Activated CD4-positive, alpha-beta T cell treated with anti-CD3 and anti-CD28 coated beads, Interleukin-2, amount 10 ng/mL, durations not matched to agents 24 days and 14 days (primary cell): ENCODE measurements around the gene KDM4E. TPM values are rescaled to one million over a fixed set of nuclear protein-coding genes. Genes with fewer than 3 reads are reported as not detected.
"Not testable (repeated sequence)": the region's sequence is repeated elsewhere in the genome, so short reads cannot be mapped to it uniquely, and the experiment has no call there.

Experiments
- DNase-seq: peaks from one replicate; pipeline ENCODE4 v3.0.0; 2022
- H3K27ac Mint-ChIP-seq: one replicate; pipeline ENCODE4 v1.8.0; 2022; ENCODE audit warnings: mild to moderate bottlenecking, mixed read lengths
- H3K27me3 Mint-ChIP-seq: one replicate; pipeline ENCODE4 v1.8.0; 2022; ENCODE audit warnings: mixed read lengths
- H3K36me3 Mint-ChIP-seq: one replicate; pipeline ENCODE4 v1.8.0; 2022; ENCODE audit warnings: low read depth, mild to moderate bottlenecking, mixed read lengths
- H3K4me1 Mint-ChIP-seq: one replicate; pipeline ENCODE4 v1.8.0; 2021; ENCODE audit warnings: mixed read lengths
- H3K4me3 Mint-ChIP-seq: one replicate; pipeline ENCODE4 v1.8.0; 2022; ENCODE audit warnings: mild to moderate bottlenecking, moderate library complexity, mixed read lengths
- H3K9me3 Mint-ChIP-seq: one replicate; pipeline ENCODE4 v1.8.0; 2021; ENCODE audit warnings: mixed read lengths
- intact Hi-C: fragments of 100-400 bp; cut with micrococcal nuclease; formaldehyde crosslinking; loops from one replicate; pipeline ENCODE4 v1.15.1; 2023
- total RNA-seq: library from RNA; stranded (reverse); gene quantifications from 2 replicates; pipeline ENCODE4 v1.2.3, GENCODE V29; 2022

KDM4E gene
- not detected in 2 replicates for total RNA-seq

DNA sequence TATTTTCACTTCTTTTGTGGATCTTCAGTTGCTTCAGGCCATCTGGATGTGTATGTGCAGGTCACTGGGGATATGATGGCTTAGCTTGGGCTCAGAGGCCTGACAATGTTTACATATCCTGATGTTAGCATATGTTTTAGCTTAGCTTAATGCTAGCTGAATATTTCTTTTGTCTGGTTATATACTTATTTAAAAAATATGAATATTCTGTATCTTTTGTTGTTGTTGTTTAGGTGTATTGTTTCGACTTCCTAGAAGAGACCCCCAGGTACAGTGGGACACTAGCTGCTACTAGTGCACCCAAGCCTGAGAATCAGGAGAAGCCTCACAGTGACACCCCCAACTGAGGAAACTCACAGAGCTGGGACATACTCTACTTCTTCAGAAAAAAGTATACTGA, at the start of gene KDM4E:
Gene KDM4E (plus strand): TSS at position 301 of the 400 bp plus-strand sequence. CDS start 300 bp downstream, outside the sequence.
- Mint-ChIP-seq H3K27me3 (peaks cover 2% of the 10 kb centered on the region), H3K4me1 (no peaks in the 10 kb centered on the region), H3K36me3 (no peaks in the 10 kb centered on the region), H3K9me3 (no peaks in the 10 kb centered on the region), H3K27ac (no peak within 1 kb of the TSS), H3K4me3 (no peak within 1 kb of the TSS)
- intact Hi-C loops = no loop called here
- no peak for DNase-seq

GRCh38 chr11:94975599-94975998, 49.5 kb upstream of the KDM4E start:
- intact Hi-C loops = loop anchor here (10.0 kb wide), 2 partner anchors 431 to 1191 kb away; partner anchors contain the start of genes FUT4 and MED17

GRCh38 chr11:94987378-94987777, 37.7 kb upstream of the KDM4E start:
- no peak overlapping the region for H3K4me3 Mint-ChIP-seq
- DNase-seq = no peak
- no peaks in the 10 kb centered on the region for H3K36me3 Mint-ChIP-seq
- H3K27ac Mint-ChIP-seq = no peak overlapping the region
- no peaks in the 10 kb centered on the region for H3K9me3 Mint-ChIP-seq
- intact Hi-C loops = no loop called here
- H3K27me3 Mint-ChIP-seq = peaks cover 27% of the 10 kb centered on the region
- H3K4me1 Mint-ChIP-seq = no peaks in the 10 kb centered on the region

More at GRCh38 chr11:94975599-94975998, 49.5 kb upstream of the KDM4E start:
- peaks cover 6% of the 10 kb centered on the region for H3K9me3 Mint-ChIP-seq
- H3K36me3 Mint-ChIP-seq = peaks cover 12% of the 10 kb centered on the region
- H3K27me3 Mint-ChIP-seq = no peaks in the 10 kb centered on the region
- H3K4me1 Mint-ChIP-seq = peaks cover 27% of the 10 kb centered on the region
- no peak overlapping the region for H3K27ac Mint-ChIP-seq
- no peak for DNase-seq
- no peak overlapping the region for H3K4me3 Mint-ChIP-seq

DNA sequence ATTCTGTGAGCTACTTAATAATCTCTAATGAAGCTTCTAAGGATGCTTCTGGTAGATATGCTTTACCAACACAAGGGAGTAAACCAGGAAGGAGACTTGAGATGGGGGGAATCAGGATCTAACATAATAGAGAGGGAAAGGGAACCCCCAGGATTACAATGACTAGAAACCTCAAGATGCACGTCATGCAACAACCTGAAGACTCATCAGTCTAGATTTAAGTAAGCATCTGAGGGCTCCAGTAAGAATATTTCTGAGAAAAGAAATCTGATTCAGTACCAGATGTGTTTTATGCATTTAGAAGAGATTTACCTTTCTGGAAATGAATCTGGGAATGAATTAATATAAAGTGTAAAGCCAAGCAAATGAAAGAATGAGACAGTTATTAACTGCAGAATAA, 36.3 kb upstream of the KDM4E start:
- Mint-ChIP-seq H3K27me3 (peaks cover 27% of the 10 kb centered on the region), H3K4me1 (no peaks in the 10 kb centered on the region), H3K4me3 (no peak overlapping the region), H3K36me3 (no peaks in the 10 kb centered on the region), H3K27ac (no peak overlapping the region), H3K9me3 (no peaks in the 10 kb centered on the region)
- intact Hi-C loops = no loop called here
- no peak for DNase-seq

GRCh38 chr11:94993400-94993943, 31.6 kb upstream of the KDM4E start:
- intact Hi-C loops = no loop called here
- Mint-ChIP-seq H3K36me3 (no peaks in the 10 kb centered on the region), H3K27ac (no peak overlapping the region), H3K4me1 (no peaks in the 10 kb centered on the region), H3K27me3 (peaks cover 21% of the 10 kb centered on the region), H3K9me3 (no peaks in the 10 kb centered on the region), H3K4me3 (no peak overlapping the region)
- DNase-seq = no peak

DNA sequence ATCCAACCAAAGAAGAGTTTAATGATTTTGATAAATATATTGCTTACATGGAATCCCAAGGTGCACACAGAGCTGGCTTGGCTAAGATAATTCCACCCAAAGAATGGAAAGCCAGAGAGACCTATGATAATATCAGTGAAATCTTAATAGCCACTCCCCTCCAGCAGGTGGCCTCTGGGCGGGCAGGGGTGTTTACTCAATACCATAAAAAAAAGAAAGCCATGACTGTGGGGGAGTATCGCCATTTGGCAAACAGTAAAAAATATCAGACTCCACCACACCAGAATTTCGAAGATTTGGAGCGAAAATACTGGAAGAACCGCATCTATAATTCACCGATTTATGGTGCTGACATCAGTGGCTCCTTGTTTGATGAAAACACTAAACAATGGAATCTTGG, 27.6 kb upstream of the KDM4E start:
- no peaks in the 10 kb centered on the region for H3K27me3 Mint-ChIP-seq

GRCh38 chr11:94998285-94998684, 26.8 kb upstream of the KDM4E start:
- H3K4me3 Mint-ChIP-seq = no peak overlapping the region
- no peak for DNase-seq
- H3K36me3 Mint-ChIP-seq = no peaks in the 10 kb centered on the region
- H3K27ac Mint-ChIP-seq = no peak overlapping the region
- H3K27me3 Mint-ChIP-seq = peaks cover 4% of the 10 kb centered on the region
- H3K4me1 Mint-ChIP-seq = no peaks in the 10 kb centered on the region
- no peaks in the 10 kb centered on the region for H3K9me3 Mint-ChIP-seq
- intact Hi-C loops = no loop called here

More for the DNA sequence above, 27.6 kb upstream of the KDM4E start:
- DNase-seq = no peak
- Mint-ChIP-seq H3K4me1 (no peaks in the 10 kb centered on the region), H3K36me3 (no peaks in the 10 kb centered on the region), H3K4me3 (no peak overlapping the region), H3K9me3 (no peaks in the 10 kb centered on the region), H3K27ac (no peak overlapping the region)
- intact Hi-C loops = no loop called here

DNA sequence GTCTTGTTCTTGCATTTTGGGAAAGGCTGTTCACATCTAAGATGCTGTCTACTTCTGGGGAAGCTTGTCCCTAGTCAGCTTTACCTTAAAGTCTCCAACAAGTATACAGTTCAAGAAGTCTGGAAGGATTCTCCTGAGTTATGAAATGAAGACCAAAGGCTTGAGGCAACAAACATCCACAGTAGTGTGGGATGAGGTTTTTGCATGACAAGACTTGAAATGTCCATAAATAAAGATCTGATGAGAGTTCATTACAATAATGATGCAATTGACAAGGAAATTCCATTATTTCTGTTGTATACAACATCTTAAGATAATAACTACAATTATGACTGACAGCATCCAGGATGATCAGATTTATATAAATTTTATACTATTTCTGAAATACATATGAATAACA, 21.3 kb upstream of the KDM4E start:
- Mint-ChIP-seq H3K27ac (no peak overlapping the region), H3K36me3 (no peaks in the 10 kb centered on the region), H3K9me3 (no peaks in the 10 kb centered on the region), H3K27me3 (peaks cover 25% of the 10 kb centered on the region), H3K4me1 (no peaks in the 10 kb centered on the region), H3K4me3 (no peak overlapping the region)
- DNase-seq = no peak
- intact Hi-C loops = no loop called here

DNA sequence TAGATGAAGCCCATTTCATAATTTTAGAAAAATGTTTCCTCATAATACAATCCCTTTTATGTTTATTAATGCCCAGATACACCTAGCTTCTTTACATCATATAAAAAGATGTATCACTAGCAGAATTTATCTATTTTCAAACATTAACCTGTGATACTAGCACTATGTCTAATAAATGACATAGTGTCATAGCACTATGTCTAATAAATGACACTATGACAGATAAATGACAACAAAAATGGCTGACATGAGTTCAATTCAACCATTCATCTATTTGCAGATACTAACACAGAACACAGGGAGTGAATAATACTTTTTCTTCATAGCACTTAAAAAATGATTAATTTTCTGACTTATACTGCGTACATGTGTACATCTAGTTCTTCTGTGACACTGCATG, 19.4 kb upstream of the KDM4E start:
- no peaks in the 10 kb centered on the region for H3K4me1 Mint-ChIP-seq
- H3K9me3 Mint-ChIP-seq = no peaks in the 10 kb centered on the region
- no peak overlapping the region for H3K27ac Mint-ChIP-seq
- H3K36me3 Mint-ChIP-seq = no peaks in the 10 kb centered on the region
- intact Hi-C loops = no loop called here
- no peak overlapping the region for H3K4me3 Mint-ChIP-seq
- no peak for DNase-seq
- peaks cover 35% of the 10 kb centered on the region for H3K27me3 Mint-ChIP-seq

DNA sequence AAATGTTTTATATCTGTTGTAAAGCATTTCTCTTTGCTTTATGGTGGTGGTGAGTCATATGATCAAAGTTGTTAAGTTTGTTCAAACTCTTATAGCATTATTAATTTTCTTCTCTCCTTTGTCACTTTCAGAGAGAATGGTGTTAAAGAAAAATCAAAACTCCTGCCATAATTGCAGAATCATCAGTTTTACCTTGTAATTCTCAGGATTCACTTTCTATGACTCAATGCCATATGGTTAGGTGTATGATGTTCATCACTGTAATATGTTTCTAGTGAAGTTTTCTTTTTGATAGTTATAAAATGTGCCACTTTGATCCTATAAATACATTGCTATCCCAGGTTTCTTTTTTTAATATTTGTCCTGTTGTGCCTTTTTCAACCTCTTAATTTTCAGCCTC, 13.7 kb upstream of the KDM4E start:
- Mint-ChIP-seq H3K27ac (no peak overlapping the region), H3K4me3 (no peak overlapping the region), H3K36me3 (no peaks in the 10 kb centered on the region), H3K9me3 (no peaks in the 10 kb centered on the region), H3K4me1 (no peaks in the 10 kb centered on the region), H3K27me3 (peaks cover 30% of the 10 kb centered on the region)
- intact Hi-C loops = no loop called here
- DNase-seq = no peak

- no peaks in the 10 kb centered on the region for H3K36me3 Mint-ChIP-seq
- H3K4me3 Mint-ChIP-seq = no peak overlapping the region
- H3K4me1 Mint-ChIP-seq = no peaks in the 10 kb centered on the region
- no peak for DNase-seq
- no peak overlapping the region for H3K27ac Mint-ChIP-seq
- intact Hi-C loops = no loop called here
- H3K27me3 Mint-ChIP-seq = peaks cover 15% of the 10 kb centered on the region
- H3K9me3 Mint-ChIP-seq = no peaks in the 10 kb centered on the region
Measured at GRCh38 chr11:95014184-95014821, 10.8 kb upstream of the KDM4E start.

- H3K27me3 Mint-ChIP-seq = peaks cover 6% of the 10 kb centered on the region
- H3K27ac Mint-ChIP-seq = no peak overlapping the region
- intact Hi-C loops = no loop called here
- no peak overlapping the region for H3K4me3 Mint-ChIP-seq
- no peaks in the 10 kb centered on the region for H3K36me3 Mint-ChIP-seq
- no peak for DNase-seq
- no peaks in the 10 kb centered on the region for H3K4me1 Mint-ChIP-seq
- H3K9me3 Mint-ChIP-seq = no peaks in the 10 kb centered on the region
Measured at GRCh38 chr11:95016139-95016538, 8.9 kb upstream of the KDM4E start.

DNA sequence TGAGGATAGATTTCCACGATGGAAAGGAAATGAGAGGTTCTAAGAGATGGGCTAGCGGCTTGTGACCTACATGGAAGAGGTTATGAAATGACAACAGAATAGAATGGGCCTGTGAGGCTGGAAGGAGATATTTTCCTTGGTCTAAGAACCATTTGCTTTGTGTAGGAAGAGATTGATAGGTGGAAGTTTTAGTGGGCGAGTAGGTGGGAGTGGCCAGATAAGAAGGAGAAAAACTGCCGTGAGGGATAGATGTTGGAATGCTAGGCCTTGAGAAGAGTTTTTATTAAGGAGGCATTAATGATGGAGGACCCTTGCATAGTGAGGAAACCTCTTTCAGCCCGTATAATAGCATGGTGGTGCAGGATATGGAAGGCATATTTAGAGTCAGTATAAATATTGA, 3.6 kb upstream of the KDM4E start:
- H3K27ac Mint-ChIP-seq, H3K4me1 Mint-ChIP-seq, H3K9me3 Mint-ChIP-seq, DNase-seq, H3K36me3 Mint-ChIP-seq, H3K4me3 Mint-ChIP-seq, H3K27me3 Mint-ChIP-seq, intact Hi-C loops: not testable (repeated sequence)

DNA sequence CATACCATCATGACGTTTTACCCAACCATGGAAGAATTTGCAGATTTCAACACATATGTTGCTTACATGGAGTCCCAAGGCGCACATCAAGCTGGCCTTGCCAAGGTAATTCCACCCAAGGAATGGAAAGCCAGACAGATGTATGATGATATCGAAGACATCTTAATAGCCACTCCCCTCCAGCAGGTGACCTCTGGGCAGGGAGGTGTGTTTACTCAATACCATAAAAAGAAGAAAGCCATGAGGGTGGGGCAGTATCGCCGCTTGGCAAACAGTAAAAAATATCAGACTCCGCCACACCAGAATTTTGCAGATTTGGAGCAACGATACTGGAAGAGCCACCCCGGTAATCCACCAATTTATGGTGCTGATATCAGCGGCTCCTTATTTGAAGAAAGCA, 536 bp downstream of the KDM4E start:
- DNase-seq, H3K27me3 Mint-ChIP-seq, H3K36me3 Mint-ChIP-seq, H3K4me3 Mint-ChIP-seq, H3K9me3 Mint-ChIP-seq, H3K4me1 Mint-ChIP-seq, intact Hi-C loops, H3K27ac Mint-ChIP-seq: not testable (repeated sequence)

GRCh38 chr11:95028357-95028756, 3.3 kb downstream of the KDM4E start:
- no peaks in the 10 kb centered on the region for H3K36me3 Mint-ChIP-seq
- H3K4me3 Mint-ChIP-seq = no peak overlapping the region
- H3K9me3 Mint-ChIP-seq = no peaks in the 10 kb centered on the region
- peaks cover 5% of the 10 kb centered on the region for H3K27me3 Mint-ChIP-seq
- no peaks in the 10 kb centered on the region for H3K4me1 Mint-ChIP-seq
- intact Hi-C loops = no loop called here
- DNase-seq = peak; percentile 25
- H3K27ac Mint-ChIP-seq = no peak overlapping the region
